ENCODE data around the gene ZC3H7B. TPM values are rescaled to one million over a fixed set of nuclear protein-coding genes. Genes with fewer than 3 reads are reported as not detected.
"Not testable (repeated sequence)": the region's sequence is repeated elsewhere in the genome, so short reads cannot be mapped to it uniquely, and the experiment has no call there.

ZC3H7B gene
- total RNA-seq, 2 donors from 2014 or later: 41.2 to 41.7 TPM

GRCh38 chr22:41290262-41291221 is 10.8 kb upstream of the ZC3H7B start:
- no peaks in the 10 kb centered on the region for H3K9me3 ChIP-seq
- DNase-seq (ENCODE audit: low spot score): no peak
- no peak for ATAC-seq (ENCODE audit: insufficient number of reproducible peaks, low FRiP score, low read depth)
- H3K4me3 ChIP-seq: no peak overlapping the region
- no peaks in the 10 kb centered on the region for H3K36me3 ChIP-seq
- no peaks in the 10 kb centered on the region for H3K27me3 ChIP-seq (replicated peaks; ENCODE audit: insufficient read depth)
- H3K27ac ChIP-seq: peak overlapping the region; percentile 30 to 53
- peaks cover 10 to 30% of the 10 kb centered on the region in 2 donors for H3K4me1 ChIP-seq (ENCODE audit: control insufficient read depth in 1 of 2, low read depth in 2 of 2)
- TF ChIP-seq, protein P1, sequence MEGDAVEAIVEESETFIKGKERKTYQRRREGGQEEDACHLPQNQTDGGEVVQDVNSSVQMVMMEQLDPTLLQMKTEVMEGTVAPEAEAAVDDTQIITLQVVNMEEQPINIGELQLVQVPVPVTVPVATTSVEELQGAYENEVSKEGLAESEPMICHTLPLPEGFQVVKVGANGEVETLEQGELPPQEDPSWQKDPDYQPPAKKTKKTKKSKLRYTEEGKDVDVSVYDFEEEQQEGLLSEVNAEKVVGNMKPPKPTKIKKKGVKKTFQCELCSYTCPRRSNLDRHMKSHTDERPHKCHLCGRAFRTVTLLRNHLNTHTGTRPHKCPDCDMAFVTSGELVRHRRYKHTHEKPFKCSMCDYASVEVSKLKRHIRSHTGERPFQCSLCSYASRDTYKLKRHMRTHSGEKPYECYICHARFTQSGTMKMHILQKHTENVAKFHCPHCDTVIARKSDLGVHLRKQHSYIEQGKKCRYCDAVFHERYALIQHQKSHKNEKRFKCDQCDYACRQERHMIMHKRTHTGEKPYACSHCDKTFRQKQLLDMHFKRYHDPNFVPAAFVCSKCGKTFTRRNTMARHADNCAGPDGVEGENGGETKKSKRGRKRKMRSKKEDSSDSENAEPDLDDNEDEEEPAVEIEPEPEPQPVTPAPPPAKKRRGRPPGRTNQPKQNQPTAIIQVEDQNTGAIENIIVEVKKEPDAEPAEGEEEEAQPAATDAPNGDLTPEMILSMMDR (IDR thresholded peaks at IDR 0.05): no peak

- H3K9me3 ChIP-seq; H3K27me3 ChIP-seq (replicated peaks; ENCODE audit: insufficient read depth); ATAC-seq (ENCODE audit: insufficient number of reproducible peaks, low FRiP score, low read depth); H3K27ac ChIP-seq; H3K4me1 ChIP-seq (ENCODE audit: control insufficient read depth in 1 of 2, low read depth in 2 of 2); H3K36me3 ChIP-seq; H3K4me3 ChIP-seq; DNase-seq (ENCODE audit: low spot score): not testable (repeated sequence)
Measured at GRCh38 chr22:41294816-41295215, 6.5 kb upstream of the ZC3H7B start.

GRCh38 chr22:41296826-41297667 is 4.3 kb upstream of the ZC3H7B start:
- no peak for DNase-seq (ENCODE audit: low spot score)
- H3K36me3 ChIP-seq: no peaks in the 10 kb centered on the region
- TF ChIP-seq, protein P1 (IDR thresholded peaks at IDR 0.05): no peak
- no peak overlapping the region for H3K4me3 ChIP-seq
- no peaks in the 10 kb centered on the region for H3K9me3 ChIP-seq
- ATAC-seq (ENCODE audit: insufficient number of reproducible peaks, low FRiP score, low read depth): no peak
- no peak overlapping the region for H3K27ac ChIP-seq
- H3K27me3 ChIP-seq (replicated peaks; ENCODE audit: insufficient read depth): no peaks in the 10 kb centered on the region
- peaks cover 0 to 6% of the 10 kb centered on the region in 2 donors for H3K4me1 ChIP-seq (ENCODE audit: control insufficient read depth in 1 of 2, low read depth in 2 of 2)

GRCh38 chr22:41300661-41301060 is 664 bp upstream of the ZC3H7B start:
- DNase-seq (ENCODE audit: low spot score): no peak
- H3K36me3 ChIP-seq: no peaks in the 10 kb centered on the region
- H3K27ac ChIP-seq: peak overlapping the region; percentile 71 to 83
- ATAC-seq (ENCODE audit: insufficient number of reproducible peaks, low FRiP score, low read depth): no peak
- H3K4me1 ChIP-seq (ENCODE audit: control insufficient read depth in 1 of 2, low read depth in 2 of 2): peaks cover 6 to 15% of the 10 kb centered on the region in 2 donors
- peak overlapping the region; percentile 99 for H3K4me3 ChIP-seq
- H3K27me3 ChIP-seq (replicated peaks; ENCODE audit: insufficient read depth): no peaks in the 10 kb centered on the region
- TF ChIP-seq, protein P1 (IDR thresholded peaks at IDR 0.05): no peak
- H3K9me3 ChIP-seq: no peaks in the 10 kb centered on the region

DNA sequence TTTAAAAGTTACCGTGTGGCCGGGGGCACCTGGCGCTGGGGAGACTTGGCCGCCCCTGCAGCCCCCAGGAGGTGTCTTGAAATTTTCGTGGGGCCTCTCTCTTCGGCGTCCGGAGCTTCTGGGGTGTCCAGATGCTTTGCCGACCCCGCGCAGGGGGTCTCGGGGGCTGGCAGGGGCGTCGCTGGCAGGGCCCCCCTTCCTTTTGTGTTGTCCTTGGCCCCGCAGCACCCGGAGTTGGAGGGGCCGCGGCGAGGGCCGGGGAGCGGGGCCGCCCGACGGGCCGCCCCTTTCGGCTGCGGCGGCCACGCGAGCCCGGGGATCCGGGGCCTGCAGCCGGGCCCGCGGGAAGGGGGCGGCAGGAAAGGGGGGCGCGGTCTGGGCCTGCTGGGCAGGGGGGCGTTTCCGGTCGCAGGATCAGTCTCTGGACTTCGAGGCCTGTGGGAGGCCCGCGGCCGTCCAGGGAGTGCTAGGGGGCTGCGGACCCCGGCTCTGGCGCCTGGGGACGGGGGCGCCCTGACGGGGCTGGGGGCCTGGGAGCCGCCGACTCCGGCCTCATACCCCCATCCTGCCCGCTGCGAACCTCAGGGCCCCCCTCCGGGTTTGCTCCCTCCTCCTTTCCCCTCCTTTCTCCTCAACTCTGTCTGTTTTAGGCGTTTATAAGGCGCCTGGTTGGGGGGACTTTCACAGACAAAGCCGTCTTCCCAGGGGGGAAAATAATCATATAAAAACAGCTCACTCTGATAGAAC is 869 bp downstream of the ZC3H7B start:
- Histone ChIP-seq H3K27ac (peak overlapping the region; percentile 71 to 83), H3K9me3 (no peaks in the 10 kb centered on the region), H3K36me3 (no peaks in the 10 kb centered on the region), H3K27me3 (replicated peaks; ENCODE audit: insufficient read depth) (no peaks in the 10 kb centered on the region), H3K4me1 (ENCODE audit: control insufficient read depth in 1 of 2, low read depth in 2 of 2) (peaks cover 6 to 15% of the 10 kb centered on the region in 2 donors), H3K4me3 (peak overlapping the region; percentile 99)
- ATAC-seq (ENCODE audit: insufficient number of reproducible peaks, low FRiP score, low read depth): no peak
- TF ChIP-seq, protein P1 (IDR thresholded peaks at IDR 0.05): no peak
- DNase-seq (ENCODE audit: low spot score): no peak
